Omental fat pad (tissue), 4 donors: Measurements from ENCODE around the gene CDK5RAP3. TPM values are rescaled to one million over a fixed set of nuclear protein-coding genes. Genes with fewer than 3 reads are reported as not detected.
A peak's percentile ranks its signal among the peaks of the same experiment; 100 is the strongest.

ENCODE experiments used
- ATAC-seq: fragments of 150-250 bp; one replicate; pipeline ENCODE4 v1.9.1; 2016; ENCODE audit warnings: mild to moderate bottlenecking, moderate library complexity; ENCODE audit not compliant: low FRiP score
- DNase-seq: peaks from one replicate; pipeline ENCODE4 v3.0.0-alpha.2; 2019; ENCODE audit warnings: low spot score
- CTCF ChIP-seq, 3 donors: fragments of 450-650 bp; IDR thresholded peaks; one replicate each; pipeline ENCODE4 v1.5.1; 2016 to 2017; ENCODE audit warnings: antibody characterized with exemption in 3 of 3, mild to moderate bottlenecking in 3 of 3, moderate library complexity in 2 of 3
- total RNA-seq, 4 donors: library from RNA; depleted of rRNA; stranded (reverse); fragments of >200 nt; gene quantifications; one replicate each; pipeline ENCODE4 v1.1.0, GENCODE V29; 2016

Gene CDK5RAP3
- total RNA-seq, 4 donors from 2014 or later: 72.4 to 156 (median 100) TPM

- no peak for ATAC-seq
- no peak for TF ChIP-seq CTCF (IDR thresholded peaks at IDR 0.05)
- DNase-seq: no peak
Observed at GRCh38 chr17:47975189-47975822, 4.4 kb downstream of the CDK5RAP3 start.

- ATAC-seq (no peak), DNase-seq (no peak)
- TF ChIP-seq CTCF (IDR thresholded peaks at IDR 0.05): no peak
Observed at GRCh38 chr17:47975823-47976205, 4.9 kb downstream of the CDK5RAP3 start.

GRCh38 chr17:47978324-47978723 is 7.4 kb downstream of the CDK5RAP3 start:
- peak in 1 of 3 donors; percentile 12 for TF ChIP-seq CTCF (IDR thresholded peaks at IDR 0.05)
- peak; percentile 31 for ATAC-seq
- peak; percentile 32 for DNase-seq

- ATAC-seq (no peak), DNase-seq (no peak)
- TF ChIP-seq CTCF (IDR thresholded peaks at IDR 0.05): no peak
Observed at GRCh38 chr17:47980541-47980940, 9.6 kb downstream of the CDK5RAP3 start.

- DNase-seq: no peak
- no peak for TF ChIP-seq CTCF (IDR thresholded peaks at IDR 0.05)
- no peak for ATAC-seq
Observed at GRCh38 chr17:47981462-47981861, 10.5 kb downstream of the CDK5RAP3 start.

- DNase-seq: no peak
- TF ChIP-seq CTCF (IDR thresholded peaks at IDR 0.05): no peak
- no peak for ATAC-seq
Observed at GRCh38 chr17:47982091-47982617, 11.2 kb downstream of the CDK5RAP3 start.
